Suprapubic skin (tissue), 4 donors: ENCODE measurements around the gene CMA1. TPM values are rescaled to one million over a fixed set of nuclear protein-coding genes. Genes with fewer than 3 reads are reported as not detected.
"Not testable (repeated sequence)": the region's sequence is repeated elsewhere in the genome, so short reads cannot be mapped to it uniquely, and the experiment has no call there.

Experiments used
- DNase-seq, 2 donors: peaks; one replicate each; pipeline ENCODE4 v3.0.0-alpha.2; 2019; ENCODE audit warnings: low spot score in 2 of 2
- H3K27ac ChIP-seq: fragments of 200-600 bp; sonication (generic); one replicate; pipeline ENCODE4 v1.5.1; 2019
- H3K27me3 ChIP-seq: fragments of 200-600 bp; sonication (generic); one replicate; pipeline ENCODE4 v1.5.1; 2019
- H3K36me3 ChIP-seq: fragments of 200-600 bp; sonication (generic); one replicate; pipeline ENCODE4 v1.5.1; 2019
- H3K4me1 ChIP-seq: fragments of 200-600 bp; sonication (generic); one replicate; pipeline ENCODE4 v1.5.1; 2019
- H3K4me3 ChIP-seq: fragments of 200-600 bp; sonication (generic); one replicate; pipeline ENCODE4 v1.5.1; 2019; ENCODE audit warnings: mild to moderate bottlenecking
- H3K9me3 ChIP-seq: fragments of 200-600 bp; sonication (generic); one replicate; pipeline ENCODE4 v1.5.1; 2019
- EP300 ChIP-seq: sonication (generic); formaldehyde crosslinking; IDR thresholded peaks from one replicate; pipeline ENCODE4 v1.6.1; 2017; ENCODE audit warnings: antibody characterized with exemption
- POLR2A ChIP-seq, 2 donors: fragments of 450-650 bp; IDR thresholded peaks; one replicate each; pipeline ENCODE4 v1.6.1; 2017; ENCODE audit warnings: antibody characterized with exemption in 2 of 2, mild to moderate bottlenecking in 2 of 2, moderate library complexity in 2 of 2
- POLR2AphosphoS5 ChIP-seq, 3 donors: sonication (generic); formaldehyde crosslinking; IDR thresholded peaks; one replicate each; pipeline ENCODE4 v1.6.1; 2017; ENCODE audit warnings: antibody characterized with exemption in 3 of 3
- WGBS: methylation state at CpG from one replicate; pipeline ENCODE4 v1.1.5; 2018; 5-methylcytosine and 5-hydroxymethylcytosine counted together
- total RNA-seq, 4 donors: library from RNA; depleted of rRNA; stranded (reverse); fragments of >200 nt; gene quantifications; one replicate each; pipeline ENCODE4 v1.1.0, GENCODE V29; 2016
- TF ChIP-seq, protein P1 (sequence below), 2 donors: fragments of 200-600 bp in 1 of 2; fragments of 450-650 bp in 1 of 2; sonication (generic) in 1 of 2; IDR thresholded peaks; one replicate each; pipeline ENCODE4 v1.5.1; 2016 to 2019; ENCODE audit warnings: antibody characterized with exemption in 2 of 2, mild to moderate bottlenecking in 1 of 2, moderate library complexity in 1 of 2

CMA1 gene
- total RNA-seq, 4 donors from 2014 or later = not detected

DNA sequence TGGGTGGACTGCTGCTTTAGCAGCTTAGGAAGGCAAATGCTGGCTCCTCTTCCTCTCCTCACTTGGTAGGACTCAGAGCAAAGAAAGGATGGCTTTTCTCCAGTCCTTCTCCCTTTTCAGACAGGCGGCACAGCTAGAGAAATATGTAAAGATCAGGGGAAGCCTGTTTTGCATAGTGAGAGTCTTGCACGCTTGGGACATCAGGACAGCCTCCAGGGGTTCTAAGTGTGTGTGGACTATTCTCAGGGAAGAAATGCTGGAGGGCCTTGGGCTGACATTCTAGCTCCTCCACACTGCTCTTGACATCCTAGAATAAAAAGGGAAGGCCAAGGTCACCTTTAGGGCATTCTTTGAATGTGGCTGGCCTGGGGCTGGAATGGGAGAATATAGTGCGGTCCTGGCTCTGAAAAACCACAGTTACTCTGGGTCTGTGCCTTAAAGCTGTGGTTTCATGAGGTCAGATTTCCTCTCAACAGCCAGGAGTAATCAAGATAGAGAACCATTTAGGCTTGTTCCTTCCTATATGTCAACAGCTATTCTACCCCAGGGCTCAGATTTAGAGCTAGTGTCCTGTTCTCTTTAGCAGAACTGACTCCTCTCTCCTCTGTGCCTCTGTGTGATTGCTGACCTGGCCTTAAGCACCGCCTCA, 24.3 kb downstream of the CMA1 start:
- no peaks in the 10 kb centered on the region for H3K4me1 ChIP-seq
- DNase-seq = no peak
- no peak overlapping the region for H3K27ac ChIP-seq
- H3K27me3 ChIP-seq = no peaks in the 10 kb centered on the region
- no peak overlapping the region for H3K4me3 ChIP-seq
- TF ChIP-seq POLR2A (IDR thresholded peaks at IDR 0.05) (no peak), POLR2AphosphoS5 (IDR thresholded peaks at IDR 0.05) (no peak), EP300 (no peak)
- TF ChIP-seq, protein P1, sequence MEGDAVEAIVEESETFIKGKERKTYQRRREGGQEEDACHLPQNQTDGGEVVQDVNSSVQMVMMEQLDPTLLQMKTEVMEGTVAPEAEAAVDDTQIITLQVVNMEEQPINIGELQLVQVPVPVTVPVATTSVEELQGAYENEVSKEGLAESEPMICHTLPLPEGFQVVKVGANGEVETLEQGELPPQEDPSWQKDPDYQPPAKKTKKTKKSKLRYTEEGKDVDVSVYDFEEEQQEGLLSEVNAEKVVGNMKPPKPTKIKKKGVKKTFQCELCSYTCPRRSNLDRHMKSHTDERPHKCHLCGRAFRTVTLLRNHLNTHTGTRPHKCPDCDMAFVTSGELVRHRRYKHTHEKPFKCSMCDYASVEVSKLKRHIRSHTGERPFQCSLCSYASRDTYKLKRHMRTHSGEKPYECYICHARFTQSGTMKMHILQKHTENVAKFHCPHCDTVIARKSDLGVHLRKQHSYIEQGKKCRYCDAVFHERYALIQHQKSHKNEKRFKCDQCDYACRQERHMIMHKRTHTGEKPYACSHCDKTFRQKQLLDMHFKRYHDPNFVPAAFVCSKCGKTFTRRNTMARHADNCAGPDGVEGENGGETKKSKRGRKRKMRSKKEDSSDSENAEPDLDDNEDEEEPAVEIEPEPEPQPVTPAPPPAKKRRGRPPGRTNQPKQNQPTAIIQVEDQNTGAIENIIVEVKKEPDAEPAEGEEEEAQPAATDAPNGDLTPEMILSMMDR (IDR thresholded peaks at IDR 0.05) = no peak
- 58% methylated on average over 4 of the region's 4 CpGs for WGBS
- H3K9me3 ChIP-seq = no peaks in the 10 kb centered on the region
- H3K36me3 ChIP-seq = no peaks in the 10 kb centered on the region

DNA sequence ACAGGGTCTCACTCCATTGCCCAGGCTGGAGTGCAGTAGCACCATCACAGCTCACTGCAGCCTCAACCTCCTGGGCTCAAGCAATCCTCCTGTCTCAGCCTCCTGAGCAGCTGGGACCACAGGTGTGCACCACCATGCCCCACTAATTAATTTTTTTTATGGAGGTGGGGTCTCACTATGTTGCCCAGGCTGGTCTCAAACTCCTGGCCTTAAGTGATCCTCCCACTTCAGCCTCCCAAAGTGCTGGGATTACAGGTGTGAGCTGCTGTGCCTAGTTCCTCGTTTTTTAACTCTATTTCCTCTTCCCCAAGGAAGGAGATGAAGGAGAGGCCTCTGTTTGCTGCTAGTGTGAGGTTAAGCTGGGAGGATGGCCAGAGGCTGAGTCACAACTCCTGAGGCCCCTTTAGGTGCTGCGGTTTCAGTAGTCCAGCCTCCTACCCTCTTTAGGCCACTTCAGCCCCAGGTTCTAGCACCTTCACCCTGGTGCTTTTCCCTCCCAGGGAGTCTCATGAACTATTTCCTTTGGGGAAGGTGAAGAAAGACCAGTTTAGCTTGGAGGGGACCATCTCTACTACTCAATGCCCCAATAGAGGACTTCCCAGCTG, 25.3 kb downstream of the CMA1 start:
- H3K27ac ChIP-seq, H3K4me1 ChIP-seq, H3K36me3 ChIP-seq, H3K9me3 ChIP-seq, DNase-seq, H3K4me3 ChIP-seq, H3K27me3 ChIP-seq: not testable (repeated sequence)
- 66% methylated on average over 2 of the region's 2 CpGs for WGBS

DNA sequence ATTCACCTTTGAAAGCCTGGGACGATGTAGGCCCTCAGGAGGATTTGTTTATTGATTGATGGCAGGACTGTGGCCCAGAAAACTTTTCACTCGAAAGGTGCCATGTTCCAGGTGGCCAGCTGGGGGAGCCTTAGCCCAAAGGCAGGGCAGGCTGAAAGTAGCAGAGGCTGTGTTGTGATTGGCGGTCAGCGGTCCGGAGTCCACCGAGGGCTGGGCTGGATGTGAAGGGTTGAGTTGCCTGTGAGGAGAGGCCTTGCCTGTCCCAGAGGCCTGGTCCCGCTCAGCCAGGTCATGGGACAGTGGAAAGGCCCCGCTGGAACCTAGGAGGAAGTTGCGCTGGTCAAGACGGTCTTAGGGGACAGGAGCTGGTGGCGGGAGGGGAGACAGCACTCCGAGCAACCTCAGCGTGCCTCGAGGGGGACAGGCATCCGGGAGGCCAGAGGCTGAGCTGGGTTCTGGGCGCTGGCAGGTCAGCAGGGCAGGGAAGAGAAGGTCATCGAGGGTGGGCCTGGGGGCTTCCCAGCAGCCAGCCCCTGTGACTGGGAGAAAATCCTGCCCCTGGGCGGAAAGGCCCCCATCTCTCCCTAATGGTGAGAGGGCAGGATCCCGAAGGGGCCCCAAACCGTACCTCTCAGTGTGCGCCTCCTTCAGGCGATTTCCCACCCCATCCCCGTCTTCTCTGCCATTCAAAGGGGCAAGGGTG, 26.3 kb downstream of the CMA1 start:
- no peaks in the 10 kb centered on the region for H3K9me3 ChIP-seq
- H3K27ac ChIP-seq = no peak overlapping the region
- TF ChIP-seq, protein P1 (IDR thresholded peaks at IDR 0.05) = peak in 1 of 2 donors; percentile 38
- TF ChIP-seq POLR2AphosphoS5 (IDR thresholded peaks at IDR 0.05) (no peak), EP300 (no peak), POLR2A (IDR thresholded peaks at IDR 0.05) (no peak)
- no peak for DNase-seq
- 63% methylated on average over 15 of the region's 23 CpGs for WGBS
- H3K4me1 ChIP-seq = no peaks in the 10 kb centered on the region
- H3K36me3 ChIP-seq = no peaks in the 10 kb centered on the region
- no peaks in the 10 kb centered on the region for H3K27me3 ChIP-seq
- no peak overlapping the region for H3K4me3 ChIP-seq

DNA sequence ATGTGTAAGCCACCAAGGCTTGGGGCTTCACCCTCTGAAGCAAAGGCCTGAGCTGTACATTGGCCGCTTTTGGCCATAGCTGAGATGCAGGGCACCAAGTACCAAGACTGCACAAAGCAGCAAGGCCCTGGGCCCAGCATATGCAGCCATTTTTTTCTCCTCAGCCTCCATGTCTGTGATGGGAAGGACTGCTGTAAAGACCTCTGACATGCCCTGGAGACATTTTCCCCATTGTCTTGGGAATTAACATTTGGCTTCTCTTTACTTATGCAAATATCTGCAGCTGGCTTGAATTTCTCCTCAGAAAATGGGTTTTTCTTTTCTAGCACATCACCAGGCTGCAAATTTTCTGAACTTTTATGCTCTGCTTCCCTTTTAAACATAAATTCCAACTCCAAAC, 28.1 kb downstream of the CMA1 start:
- DNase-seq, H3K27ac ChIP-seq, H3K27me3 ChIP-seq, H3K4me1 ChIP-seq, H3K36me3 ChIP-seq, H3K9me3 ChIP-seq, H3K4me3 ChIP-seq: not testable (repeated sequence)
- WGBS = 45% methylated on average over 1 of the region's 1 CpG

DNA sequence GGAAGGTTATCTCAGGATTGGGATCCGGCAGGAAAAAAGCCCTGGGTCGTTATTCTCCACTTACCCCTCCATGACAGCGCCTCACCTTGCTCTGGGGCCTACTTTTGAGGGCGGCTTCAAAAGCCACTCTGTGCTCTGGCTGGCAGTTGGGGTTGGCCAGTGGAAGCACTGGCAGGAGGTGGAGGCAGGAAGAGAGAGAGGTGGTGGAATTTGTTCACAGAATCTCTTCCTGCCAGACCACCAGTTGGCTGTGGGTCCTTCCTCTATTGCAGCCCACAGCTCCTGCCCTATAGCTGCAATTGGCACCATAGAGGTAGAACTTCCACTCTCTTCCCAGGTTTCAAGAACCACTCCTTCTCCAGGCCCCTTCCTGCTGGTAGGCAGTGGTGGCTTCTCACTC, 32.8 kb downstream of the CMA1 start:
- H3K4me1 ChIP-seq = no peaks in the 10 kb centered on the region
- H3K4me3 ChIP-seq = no peak overlapping the region
- H3K27ac ChIP-seq = no peak overlapping the region
- no peaks in the 10 kb centered on the region for H3K27me3 ChIP-seq
- 88% methylated on average over 4 of the region's 4 CpGs for WGBS
- H3K9me3 ChIP-seq = no peaks in the 10 kb centered on the region
- DNase-seq = no peak
- TF ChIP-seq POLR2AphosphoS5 (IDR thresholded peaks at IDR 0.05) = no peak
- no peaks in the 10 kb centered on the region for H3K36me3 ChIP-seq

DNA sequence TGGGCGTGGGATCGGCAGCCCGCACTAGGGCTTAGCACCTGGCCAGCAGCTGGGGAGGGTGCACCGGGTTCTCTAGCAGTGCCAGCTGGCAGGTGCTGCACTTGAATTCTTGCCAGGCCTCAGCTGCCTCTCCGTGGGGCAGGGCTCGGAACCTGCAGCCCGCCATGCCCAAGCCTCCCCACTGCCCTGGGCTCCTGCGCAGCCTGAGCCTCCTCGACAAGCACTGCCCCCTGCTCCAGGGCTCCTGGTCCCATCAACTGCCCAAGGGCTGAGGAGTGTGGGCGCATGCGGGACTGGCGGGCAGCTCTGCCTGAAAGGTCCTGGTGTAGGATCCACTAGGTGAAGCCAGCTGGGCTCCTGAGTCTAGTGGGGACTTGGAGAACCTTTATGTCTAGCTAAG, 34.9 kb downstream of the CMA1 start:
- no peak overlapping the region for H3K27ac ChIP-seq
- H3K36me3 ChIP-seq = no peaks in the 10 kb centered on the region
- no peak for TF ChIP-seq POLR2AphosphoS5 (IDR thresholded peaks at IDR 0.05)
- TF ChIP-seq POLR2A (IDR thresholded peaks at IDR 0.05) = no peak
- no peak for TF ChIP-seq EP300
- TF ChIP-seq, protein P1 (IDR thresholded peaks at IDR 0.05) = no peak
- H3K9me3 ChIP-seq = no peaks in the 10 kb centered on the region
- no peak overlapping the region for H3K4me3 ChIP-seq
- no peaks in the 10 kb centered on the region for H3K27me3 ChIP-seq
- no peak for DNase-seq
- WGBS = no CpG with 5 or more reads among the region's 12 CpGs
- no peaks in the 10 kb centered on the region for H3K4me1 ChIP-seq

DNA sequence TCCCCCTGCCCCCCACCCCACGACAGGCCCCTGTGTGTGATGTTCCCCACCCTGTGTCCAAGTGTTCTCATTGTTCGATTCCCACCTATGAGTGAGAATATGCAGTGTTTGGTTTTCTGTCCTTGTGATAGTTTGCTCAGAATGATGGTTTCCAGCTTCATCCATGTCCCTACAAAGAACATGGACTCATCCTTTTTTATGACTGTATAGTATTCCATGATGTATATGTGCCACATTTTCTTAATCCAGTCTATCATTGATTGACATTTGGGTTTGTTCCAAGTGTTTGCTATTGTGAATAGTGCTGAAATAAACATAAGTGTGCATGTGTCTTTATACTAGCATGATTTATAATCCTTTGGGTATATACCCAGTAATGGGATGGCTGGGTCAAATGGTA, 37.6 kb downstream of the CMA1 start:
- not testable (repeated sequence) for H3K4me1 ChIP-seq, H3K36me3 ChIP-seq, DNase-seq, H3K27me3 ChIP-seq, H3K4me3 ChIP-seq, H3K27ac ChIP-seq, H3K9me3 ChIP-seq
- 89% methylated on average over 2 of the region's 2 CpGs for WGBS
